Epithelial cell of proximal tubule (primary cell): ENCODE measurements around the gene PLA2G7. TPM values are rescaled to one million over a fixed set of nuclear protein-coding genes. Genes with fewer than 3 reads are reported as not detected.

ENCODE experiments used
- DNase-seq: peaks from one replicate; pipeline ENCODE4 v3.0.0-alpha.2; 2011; ENCODE audit warnings: low read depth
- H3K4me3 ChIP-seq: 2 replicates; pipeline ENCODE4 v1.5.1; 2011; ENCODE audit warnings: low read depth, mild to moderate bottlenecking, low read length
- total RNA-seq: library from RNA; depleted of rRNA; stranded (reverse); fragments of >200 nt; gene quantifications from 2 replicates; pipeline ENCODE4 v1.2.3, GENCODE V29; 2015
- TF ChIP-seq, protein P1 (sequence below): conservative IDR thresholded peaks from 2 replicates; pipeline ENCODE4 v1.5.1; 2012; ENCODE audit warnings: low read depth, mild to moderate bottlenecking, low read length

PLA2G7 gene
- total RNA-seq, 1 donor from 2014 or later: 0.23 TPM

GRCh38 chr6:46688966-46689335, 46.2 kb downstream of the PLA2G7 start:
- H3K4me3 ChIP-seq: no peak overlapping the region
- DNase-seq: no peak
- TF ChIP-seq, protein P1, sequence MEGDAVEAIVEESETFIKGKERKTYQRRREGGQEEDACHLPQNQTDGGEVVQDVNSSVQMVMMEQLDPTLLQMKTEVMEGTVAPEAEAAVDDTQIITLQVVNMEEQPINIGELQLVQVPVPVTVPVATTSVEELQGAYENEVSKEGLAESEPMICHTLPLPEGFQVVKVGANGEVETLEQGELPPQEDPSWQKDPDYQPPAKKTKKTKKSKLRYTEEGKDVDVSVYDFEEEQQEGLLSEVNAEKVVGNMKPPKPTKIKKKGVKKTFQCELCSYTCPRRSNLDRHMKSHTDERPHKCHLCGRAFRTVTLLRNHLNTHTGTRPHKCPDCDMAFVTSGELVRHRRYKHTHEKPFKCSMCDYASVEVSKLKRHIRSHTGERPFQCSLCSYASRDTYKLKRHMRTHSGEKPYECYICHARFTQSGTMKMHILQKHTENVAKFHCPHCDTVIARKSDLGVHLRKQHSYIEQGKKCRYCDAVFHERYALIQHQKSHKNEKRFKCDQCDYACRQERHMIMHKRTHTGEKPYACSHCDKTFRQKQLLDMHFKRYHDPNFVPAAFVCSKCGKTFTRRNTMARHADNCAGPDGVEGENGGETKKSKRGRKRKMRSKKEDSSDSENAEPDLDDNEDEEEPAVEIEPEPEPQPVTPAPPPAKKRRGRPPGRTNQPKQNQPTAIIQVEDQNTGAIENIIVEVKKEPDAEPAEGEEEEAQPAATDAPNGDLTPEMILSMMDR: no peak

GRCh38 chr6:46688117-46688965, 46.8 kb downstream of the PLA2G7 start:
- TF ChIP-seq, protein P1: no peak
- DNase-seq: no peak
- no peak overlapping the region for H3K4me3 ChIP-seq

GRCh38 chr6:46687619-46688097, 47.5 kb downstream of the PLA2G7 start, which contains the start of gene TDRD6:
Gene TDRD6 (plus strand): TSS chr6:46687885. CDS start chr6:46688129, 244 bp downstream.
- TF ChIP-seq, protein P1: no peak
- no peak for DNase-seq
- no peak within 1 kb of the TSS for H3K4me3 ChIP-seq

DNA sequence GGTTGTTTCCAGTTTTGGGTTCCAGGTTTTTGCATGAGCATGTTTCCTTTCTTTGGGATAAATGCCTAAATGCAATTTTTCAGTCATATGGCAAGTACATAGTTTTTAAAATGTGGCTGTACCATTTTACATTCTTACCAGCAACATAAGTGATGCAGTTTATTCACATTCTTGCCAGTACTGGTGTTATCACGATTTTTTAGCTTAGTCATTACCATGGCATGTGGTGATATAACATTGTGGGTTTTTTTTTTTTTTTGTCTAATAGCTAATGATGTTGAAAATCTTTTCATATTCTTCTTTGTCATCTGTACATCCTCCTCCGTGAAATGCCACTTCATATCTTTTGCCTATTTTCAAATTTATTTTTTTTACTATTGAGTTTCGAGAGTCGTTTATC, 50.4 kb downstream of the PLA2G7 start:
- TF ChIP-seq, protein P1: no peak
- DNase-seq: no peak
- no peak overlapping the region for H3K4me3 ChIP-seq

DNA sequence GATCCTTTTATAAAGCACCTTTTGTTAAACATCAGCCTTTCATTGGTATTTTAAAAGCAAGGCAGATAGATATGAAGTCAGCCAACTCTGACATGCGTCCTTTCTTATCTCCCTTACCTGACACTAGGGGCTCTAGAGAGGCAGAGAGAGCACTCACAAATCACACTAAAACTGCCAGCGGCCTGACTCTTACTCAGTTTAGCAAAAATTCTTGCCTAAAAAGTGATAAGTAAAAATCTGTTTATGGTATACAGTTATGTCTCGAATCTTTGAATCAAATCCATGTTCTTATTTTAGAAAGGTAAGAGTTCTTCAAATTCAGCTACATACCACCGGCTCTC, 57.9 kb downstream of the PLA2G7 start:
- no peak overlapping the region for H3K4me3 ChIP-seq
- TF ChIP-seq, protein P1: peak; percentile 52
- DNase-seq: no peak

- DNase-seq: no peak
- no peak overlapping the region for H3K4me3 ChIP-seq
- TF ChIP-seq, protein P1: no peak
Measured at GRCh38 chr6:46676604-46677313, 58.4 kb downstream of the PLA2G7 start.
